Mammary epithelial cell (primary cell): Measurements from ENCODE around the gene SORCS2.

ENCODE experiments used
- CTCF ChIP-seq, 2 donors: IDR thresholded peaks in 1 of 2; conservative IDR thresholded peaks in 1 of 2; 2 replicates each; pipeline ENCODE4 v1.5.1; 2011 to 2012; ENCODE audit warnings: inconsistent platforms in 2 of 2, low read length in 2 of 2, mild to moderate bottlenecking in 2 of 2, control low read depth in 1 of 2, low read depth in 1 of 2; ENCODE audit not compliant: insufficient read depth in 1 of 2; ENCODE audit errors: extremely low read depth in 1 of 2
- EZH2 ChIP-seq: IDR thresholded peaks from 2 replicates; pipeline ENCODE4 v1.6.1; 2012; ENCODE audit warnings: low read length, inconsistent platforms, borderline replicate concordance

DNA sequence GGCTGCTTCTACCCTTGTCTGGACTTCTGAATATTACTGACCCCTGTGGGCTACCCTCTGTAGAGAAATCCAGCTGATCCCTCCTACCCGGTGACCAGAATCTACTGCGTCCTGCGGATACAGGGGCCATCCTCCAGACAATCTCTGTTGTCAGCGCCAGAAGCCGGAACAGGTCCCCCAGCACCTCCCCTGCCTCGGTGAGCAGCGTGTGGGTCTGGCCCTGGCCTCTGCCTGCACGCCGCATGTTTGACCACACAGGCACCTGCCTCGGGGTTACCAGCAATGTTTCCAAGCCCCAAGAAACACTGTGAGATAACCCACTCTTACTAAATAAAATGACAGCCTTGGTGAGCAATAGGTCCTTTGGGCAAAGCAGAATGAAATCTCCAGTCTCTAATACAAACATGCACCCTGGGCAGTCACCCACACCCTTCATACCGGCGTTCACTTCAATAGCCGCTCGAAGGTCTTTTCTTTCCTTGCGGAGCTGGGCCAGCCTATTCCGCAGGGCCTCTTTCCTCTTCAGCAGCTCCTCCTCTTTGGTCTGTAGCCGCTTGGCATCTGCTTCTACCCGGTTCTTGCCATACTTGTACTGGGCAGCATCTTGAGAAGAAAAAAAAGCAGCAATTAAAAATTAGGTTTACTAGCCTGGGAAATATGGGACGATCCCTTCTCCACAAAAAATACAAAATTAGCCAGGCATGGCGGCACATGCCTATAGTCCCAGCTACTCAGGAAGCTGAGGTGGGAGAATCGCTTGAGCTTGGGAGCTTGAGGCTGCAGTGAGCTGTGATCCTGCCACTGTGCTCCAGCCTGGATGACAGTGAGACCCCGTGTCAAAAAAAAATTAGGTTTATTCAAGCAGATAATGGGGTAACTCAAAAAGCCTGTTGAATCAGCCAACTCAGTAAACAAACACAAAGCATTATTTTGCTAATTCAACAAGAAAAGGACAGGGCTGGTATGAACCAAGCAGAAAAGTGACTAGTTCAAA, 582.3 kb downstream of the SORCS2 start:
- no peak for TF ChIP-seq CTCF (conservative IDR thresholded peaks at IDR 0.05 in 1 of 2, IDR thresholded peaks at IDR 0.05 in 1 of 2; ENCODE audit: extremely low read depth in 1 of 2, insufficient read depth in 1 of 2, low read depth in 1 of 2, low read length in 2 of 2)
- TF ChIP-seq EZH2: no peak
